Esophagus squamous epithelium (tissue), 5 donors: ENCODE data around the gene ADAP1. TPM values are rescaled to one million over a fixed set of nuclear protein-coding genes. Genes with fewer than 3 reads are reported as not detected.

Experiments
- DNase-seq: peaks from one replicate; lab custom pipeline; 2025; lab: John Stamatoyannopoulos, UW
- H3K27ac ChIP-seq, 4 donors: fragments of 200-600 bp; sonication (generic); one replicate each; pipeline ENCODE4 v1.5.1; 2016 to 2019; ENCODE audit warnings: mild to moderate bottlenecking in 1 of 4
- H3K27me3 ChIP-seq, 4 donors: fragments of 200-600 bp; sonication (generic); 1 replicate in 3 of 4; 2 replicates in 1 of 4; pipeline versions ENCODE4 v1.5.1 to v1.6.0; 2017 to 2021; ENCODE audit warnings: antibody characterized with exemption in 1 of 4
- H3K36me3 ChIP-seq, 3 donors: fragments of 200-600 bp; sonication (generic); one replicate each; pipeline ENCODE4 v1.5.1; 2016 to 2019
- H3K4me1 ChIP-seq, 3 donors: fragments of 200-600 bp; sonication (generic); one replicate each; pipeline ENCODE4 v1.5.1; 2017 to 2019
- H3K4me3 ChIP-seq, 4 donors: fragments of 200-600 bp; sonication (generic); 1 replicate in 3 of 4; 2 replicates in 1 of 4; pipeline ENCODE4 v1.5.1; 2016 to 2019; ENCODE audit warnings: mild to moderate bottlenecking in 2 of 4, moderate library complexity in 1 of 4
- H3K9me3 ChIP-seq, 3 donors: fragments of 200-600 bp; sonication (generic); one replicate each; pipeline ENCODE4 v1.5.1; 2016 to 2019
- CTCF ChIP-seq, 6 experiments: fragments of 450-650 bp in 4 of 6; fragments of 200-600 bp in 2 of 6; sonication (generic) in 2 of 6; IDR thresholded peaks; one replicate each; pipeline ENCODE4 v1.5.1; 2016 to 2019; ENCODE audit warnings: antibody characterized with exemption in 6 of 6, mild to moderate bottlenecking in 4 of 6, moderate library complexity in 4 of 6
- POLR2A ChIP-seq, 4 donors: fragments of 450-650 bp; IDR thresholded peaks; one replicate each; pipeline ENCODE4 v1.6.1; 2017; ENCODE audit warnings: antibody characterized with exemption in 4 of 4, mild to moderate bottlenecking in 4 of 4, moderate library complexity in 3 of 4
- WGBS, 2 donors: methylation state at CpG; one replicate each; pipeline ENCODE4 v1.1.5; 2018; 5-methylcytosine and 5-hydroxymethylcytosine counted together
- intact Hi-C: fragments of 100-400 bp; cut with DNase I; formaldehyde crosslinking; loops from one replicate; pipeline ENCODE4 v1.15.0; 2022
- total RNA-seq, 4 donors: library from RNA; depleted of rRNA; stranded (reverse); fragments of >200 nt; gene quantifications; one replicate each; pipeline ENCODE4 v1.1.0, GENCODE V29; 2016
- donor health status: DM: yes; HTN: yes; CAD: no.

The ADAP1 gene
- total RNA-seq, 4 donors from 2014 or later = 6.0 to 13.7 (median 9.9) TPM

- Histone ChIP-seq H3K36me3 (peaks cover 0 to 4% (median 0%) of the 10 kb centered on the region in 3 donors), H3K27ac (no peak overlapping the region), H3K27me3 (no peaks in the 10 kb centered on the region), H3K4me1 (peaks cover 0 to 7% (median 0%) of the 10 kb centered on the region in 3 donors), H3K4me3 (no peak overlapping the region), H3K9me3 (no peaks in the 10 kb centered on the region)
- TF ChIP-seq CTCF (IDR thresholded peaks at IDR 0.05) (no peak), POLR2A (IDR thresholded peaks at IDR 0.05) (no peak)
- WGBS, 2 donors = 80 to 91% methylated on average over 9 to 20 of the region's 34 CpGs
- no peak for DNase-seq
- intact Hi-C loops = no loop called here
These were observed 19.9 kb downstream of the ADAP1 start for GRCh38 chr7:934469-935163.

- Histone ChIP-seq H3K4me3 (no peak overlapping the region), H3K27ac (no peak overlapping the region), H3K4me1 (peaks cover 0 to 19% (median 0%) of the 10 kb centered on the region in 3 donors), H3K27me3 (no peaks in the 10 kb centered on the region), H3K9me3 (no peaks in the 10 kb centered on the region), H3K36me3 (no peaks in the 10 kb centered on the region)
- TF ChIP-seq CTCF (IDR thresholded peaks at IDR 0.05) (no peak), POLR2A (IDR thresholded peaks at IDR 0.05) (no peak)
- no peak for DNase-seq
- intact Hi-C loops = no loop called here
- whole genome bisulfite sequencing, 2 donors = 95% methylated on average over 4 of the region's 11 CpGs; no CpG with 5 or more reads in 1 of the 2 donors
These were observed 21.9 kb downstream of the ADAP1 start for GRCh38 chr7:932651-932975.

GRCh38 chr7:931871-932650 lies 22.4 kb downstream of the ADAP1 start:
- no peak for DNase-seq
- intact Hi-C loops = no loop called here
- TF ChIP-seq POLR2A (IDR thresholded peaks at IDR 0.05) (no peak), CTCF (IDR thresholded peaks at IDR 0.05) (no peak)
- no peaks in the 10 kb centered on the region for H3K9me3 ChIP-seq
- WGBS, 2 donors = 83 to 90% methylated on average over 4 to 13 of the region's 21 CpGs
- no peak overlapping the region for H3K4me3 ChIP-seq
- no peaks in the 10 kb centered on the region for H3K36me3 ChIP-seq
- H3K27me3 ChIP-seq = no peaks in the 10 kb centered on the region
- peaks cover 0 to 22% (median 0%) of the 10 kb centered on the region in 3 donors for H3K4me1 ChIP-seq
- H3K27ac ChIP-seq = no peak overlapping the region

GRCh38 chr7:930975-931758 lies 23.3 kb downstream of the ADAP1 start:
- Histone ChIP-seq H3K27me3 (no peaks in the 10 kb centered on the region), H3K9me3 (no peaks in the 10 kb centered on the region), H3K4me1 (peaks cover 0 to 18% (median 0%) of the 10 kb centered on the region in 3 donors), H3K27ac (no peak overlapping the region), H3K36me3 (no peaks in the 10 kb centered on the region), H3K4me3 (no peak overlapping the region)
- intact Hi-C loops = no loop called here
- DNase-seq = no peak
- no peak for TF ChIP-seq CTCF (IDR thresholded peaks at IDR 0.05)
- 74% methylated on average over 29 of the region's 29 CpGs for WGBS, 2 donors
